ENCODE measurements around the gene TDRD5.

TDRD5 gene

GRCh38 chr1:179550746-179551682, 40.6 kb upstream of the TDRD5 start:
- no peak for DNase-seq (ENCODE audit: low spot score)
- TF ChIP-seq CTCF (IDR thresholded peaks at IDR 0.05; ENCODE audit: extremely low read depth, insufficient read depth, missing control alignments): no peak
- in situ Hi-C loops (cut with MboI; ENCODE audit: low pct_unique_long_range_greater_than_20kb, low sequenced_read_pairs, unreplicated experiment): no loop called here

GRCh38 chr1:179554427-179554826, 37.2 kb upstream of the TDRD5 start:
- in situ Hi-C loops (cut with MboI; ENCODE audit: low pct_unique_long_range_greater_than_20kb, low sequenced_read_pairs, unreplicated experiment): no loop called here
- no peak for TF ChIP-seq CTCF (IDR thresholded peaks at IDR 0.05; ENCODE audit: extremely low read depth, insufficient read depth, missing control alignments)
- DNase-seq (ENCODE audit: low spot score): no peak

- TF ChIP-seq CTCF (IDR thresholded peaks at IDR 0.05; ENCODE audit: extremely low read depth, insufficient read depth, missing control alignments): no peak
- no peak for DNase-seq (ENCODE audit: low spot score)
- in situ Hi-C loops (cut with MboI; ENCODE audit: low pct_unique_long_range_greater_than_20kb, low sequenced_read_pairs, unreplicated experiment): no loop called here
These were observed 33.6 kb upstream of the TDRD5 start for GRCh38 chr1:179558078-179558477.

GRCh38 chr1:179575497-179576314, 15.9 kb upstream of the TDRD5 start, which contains the start of gene NPHS2:
TSS of gene NPHS2 (minus strand) at chr1:179575948. CDS start at chr1:179575864, 84 bp downstream.
- no peak for TF ChIP-seq CTCF (IDR thresholded peaks at IDR 0.05; ENCODE audit: extremely low read depth, insufficient read depth, missing control alignments)
- DNase-seq (ENCODE audit: low spot score): no peak
- in situ Hi-C loops (cut with MboI; ENCODE audit: low pct_unique_long_range_greater_than_20kb, low sequenced_read_pairs, unreplicated experiment): no loop called here

GRCh38 chr1:179576509-179576908, 15.1 kb upstream of the TDRD5 start:
- DNase-seq (ENCODE audit: low spot score): no peak
- in situ Hi-C loops (cut with MboI; ENCODE audit: low pct_unique_long_range_greater_than_20kb, low sequenced_read_pairs, unreplicated experiment): no loop called here
- TF ChIP-seq CTCF (IDR thresholded peaks at IDR 0.05; ENCODE audit: extremely low read depth, insufficient read depth, missing control alignments): no peak

GRCh38 chr1:179583771-179584320, 7.8 kb upstream of the TDRD5 start:
- no peak for DNase-seq (ENCODE audit: low spot score)
- in situ Hi-C loops (cut with MboI; ENCODE audit: low pct_unique_long_range_greater_than_20kb, low sequenced_read_pairs, unreplicated experiment): no loop called here
- no peak for TF ChIP-seq CTCF (IDR thresholded peaks at IDR 0.05; ENCODE audit: extremely low read depth, insufficient read depth, missing control alignments)
